Stimulated activated CD4-positive, alpha-beta T cell treated with anti-CD3 and anti-CD28 coated beads, Interleukin-15, amount 100 ng/mL, for 1 hour (primary cell): Measurements from ENCODE around the gene ANKS1A.

Experiments used
- DNase-seq, 2 donors: peaks; one replicate each; pipeline ENCODE4 v3.0.0-alpha.2; 2020; ENCODE audit warnings: low read depth in 1 of 2, low spot score in 1 of 2

Gene ANKS1A

GRCh38 chr6:35082733-35083403 lies 193.8 kb downstream of the ANKS1A start:
- no peak for DNase-seq

GRCh38 chr6:35083507-35083906 lies 194.5 kb downstream of the ANKS1A start:
- no peak for DNase-seq

GRCh38 chr6:35084041-35084491 lies 195.0 kb downstream of the ANKS1A start:
- no peak for DNase-seq

GRCh38 chr6:35084511-35085203 lies 195.6 kb downstream of the ANKS1A start:
- DNase-seq = no peak

GRCh38 chr6:35085359-35086281 lies 196.6 kb downstream of the ANKS1A start:
- no peak for DNase-seq

GRCh38 chr6:35086282-35086632 lies 197.2 kb downstream of the ANKS1A start:
- no peak for DNase-seq

GRCh38 chr6:35086636-35087360 lies 197.7 kb downstream of the ANKS1A start:
- DNase-seq = no peak

- DNase-seq = no peak
These were observed 198.6 kb downstream of the ANKS1A start for GRCh38 chr6:35087361-35088280.

- no peak for DNase-seq
These were observed 199.5 kb downstream of the ANKS1A start for GRCh38 chr6:35088281-35089215.

- DNase-seq = no peak
These were observed 200.3 kb downstream of the ANKS1A start for GRCh38 chr6:35089216-35089934.

- DNase-seq = no peak
These were observed 201.0 kb downstream of the ANKS1A start for GRCh38 chr6:35089935-35090505.

GRCh38 chr6:35090734-35091133 lies 201.7 kb downstream of the ANKS1A start:
- no peak for DNase-seq

GRCh38 chr6:35091346-35092083 lies 202.5 kb downstream of the ANKS1A start:
- DNase-seq = no peak

- no peak for DNase-seq
These were observed 203.5 kb downstream of the ANKS1A start for GRCh38 chr6:35092362-35093117.

- DNase-seq = no peak
These were observed 204.0 kb downstream of the ANKS1A start for GRCh38 chr6:35093118-35093445.

GRCh38 chr6:35093783-35094182 lies 204.7 kb downstream of the ANKS1A start:
- no peak for DNase-seq

- no peak for DNase-seq
These were observed 205.1 kb downstream of the ANKS1A start for GRCh38 chr6:35094183-35094582.
